Spleen (tissue), 11 donors: ENCODE results near the gene GMPS. TPM values are rescaled to one million over a fixed set of nuclear protein-coding genes. Genes with fewer than 3 reads are reported as not detected.
"Not testable (repeated sequence)": the region's sequence is repeated elsewhere in the genome, so short reads cannot be mapped to it uniquely, and the experiment has no call there.

Experiments used
- DNase-seq: peaks from one replicate; pipeline ENCODE4 v3.0.0-alpha.2; 2020
- H3K27ac ChIP-seq, 8 donors: fragments of 200-600 bp; sonication (generic) in 7 of 8; 1 replicate in 4 of 8; 2 replicates in 4 of 8; pipeline versions ENCODE4 v1.5.0 to v1.8.0; 2016 to 2021; ENCODE audit warnings: inconsistent platforms in 4 of 8, mild to moderate bottlenecking in 4 of 8, moderate library complexity in 1 of 8
- H3K27me3 ChIP-seq, 7 donors: fragments of 200-600 bp; sonication (generic) in 6 of 7; replicated peaks in 1 of 7; 1 replicate in 4 of 7; 2 replicates in 3 of 7; pipeline versions ENCODE4 v1.5.0 to v1.8.0; 2016 to 2021; ENCODE audit warnings: inconsistent platforms in 3 of 7, mild to moderate bottlenecking in 1 of 7
- H3K36me3 ChIP-seq, 6 donors: fragments of 200-600 bp; sonication (generic) in 5 of 6; 1 replicate in 4 of 6; 2 replicates in 2 of 6; pipeline versions ENCODE4 v1.5.0 to v1.8.0; 2016 to 2021; ENCODE audit warnings: inconsistent platforms in 2 of 6
- H3K4me1 ChIP-seq, 6 donors: fragments of 200-600 bp; sonication (generic) in 5 of 6; 1 replicate in 3 of 6; 2 replicates in 3 of 6; pipeline versions ENCODE4 v1.5.0 to v1.8.0; 2016 to 2021; ENCODE audit warnings: inconsistent platforms in 3 of 6
- H3K4me3 ChIP-seq, 8 donors: fragments of 200-600 bp; sonication (generic) in 7 of 8; 1 replicate in 4 of 8; 2 replicates in 4 of 8; pipeline versions ENCODE4 v1.5.0 to v1.8.0; 2016 to 2021; ENCODE audit warnings: inconsistent platforms in 4 of 8, mild to moderate bottlenecking in 4 of 8, moderate library complexity in 2 of 8
- H3K9me3 ChIP-seq, 8 donors: fragments of 200-600 bp; sonication (generic) in 7 of 8; 1 replicate in 4 of 8; 2 replicates in 4 of 8; pipeline versions ENCODE4 v1.5.0 to v1.8.0; 2016 to 2021; ENCODE audit warnings: inconsistent platforms in 4 of 8
- CTCF ChIP-seq, 11 experiments: fragments of 200-600 bp in 7 of 11; fragments of 450-650 bp in 4 of 11; sonication (generic) in 4 of 11; IDR thresholded peaks in 8 of 11; conservative IDR thresholded peaks in 3 of 11; 1 replicate in 7 of 11; 2 replicates in 4 of 11; pipeline versions ENCODE4 v1.4.0 to v1.8.0; 2016 to 2021; ENCODE audit warnings: antibody characterized with exemption in 11 of 11, inconsistent platforms in 4 of 11, mild to moderate bottlenecking in 1 of 11
- POLR2A ChIP-seq, 3 donors: fragments of 450-650 bp; IDR thresholded peaks; one replicate each; pipeline ENCODE4 v1.5.1; 2017; ENCODE audit warnings: antibody characterized with exemption in 3 of 3, mild to moderate bottlenecking in 1 of 3
- POLR2AphosphoS5 ChIP-seq, 3 donors: sonication (generic); formaldehyde crosslinking; IDR thresholded peaks; one replicate each; pipeline ENCODE4 v1.5.1; 2017; ENCODE audit warnings: antibody characterized with exemption in 3 of 3
- WGBS, 5 donors: extraction: QIAGEN DNeasy Blood & Tissue Kit in 3 of 5; methylation state at CpG; one replicate each; pipeline versions ENCODE4 v1.1.5 to v1.1.7; 2013 to 2018; 5-methylcytosine and 5-hydroxymethylcytosine counted together
- intact Hi-C: fragments of 100-400 bp; cut with DNase I; formaldehyde crosslinking; loops from one replicate; pipeline ENCODE4 v1.15.0; 2023; ENCODE audit warnings: low total_unique reads
- polyA plus RNA-seq, 3 donors: library from polyadenylated mRNA; stranded (reverse); fragments of 200-250 nt; gene quantifications; one replicate each; pipeline ENCODE4 v1.2.1, GENCODE V29; 2013
- total RNA-seq, 7 donors: library from RNA; depleted of rRNA in 3 of 7; stranded (reverse); fragments of >200 nt in 3 of 7; fragmentation: NEBNext Ultra II Directional in 4 of 7; extraction: Animal tissue kit (Norgen Biotek cat#: 25700) in 4 of 7; gene quantifications; one replicate each; pipeline versions ENCODE4 v1.1.0 to v1.2.1, GENCODE V29; 2016 to 2021
- donor health status: healthy with polysubstance abuse.
- donor health status: DM: no; HTN: no; CAD: no; lungs with moderate emphysema.
- donor health status: DM: no; HTN: no; CAD: no.
- donor health status: Bipolar disorder and iron deficiency.
- donor health status: healthy.
- donor health status: DM: no; HTN: no; CAD: no.
- donor health status: DM: yes; HTN: yes; CAD: no.

The GMPS gene
- total and polyA plus RNA-seq, 10 donors, result 10.8 to 47.4 (median 35.7) TPM

DNA sequence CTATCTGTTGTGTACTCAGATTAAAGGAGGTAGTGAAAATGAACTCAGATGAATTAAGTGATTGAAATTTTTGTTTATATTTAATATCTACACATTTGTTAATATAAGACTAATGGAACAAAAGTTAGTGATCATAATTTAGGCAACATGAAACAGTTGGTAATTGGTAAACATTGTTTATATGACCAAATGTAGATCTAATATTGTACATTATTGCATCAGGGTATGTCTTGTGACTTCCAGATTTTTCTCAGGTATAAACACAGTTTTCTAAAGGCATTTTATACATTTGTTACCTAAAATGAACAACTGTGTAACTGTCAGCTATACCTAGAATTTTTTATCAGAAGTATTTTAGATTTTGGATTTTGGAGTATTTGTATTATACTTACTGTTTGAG lies 14.8 kb downstream of the GMPS start:
- no peak overlapping the region for H3K27ac ChIP-seq
- peaks cover 0 to 52% (median 24%) of the 10 kb centered on the region in 6 donors for H3K4me1 ChIP-seq
- H3K4me3 ChIP-seq, result no peak overlapping the region
- H3K36me3 ChIP-seq, result no peaks in the 10 kb centered on the region
- no peaks in the 10 kb centered on the region for H3K9me3 ChIP-seq
- TF ChIP-seq CTCF (IDR thresholded peaks at IDR 0.05 in 8 of 11, conservative IDR thresholded peaks at IDR 0.05 in 3 of 11) (no peak), POLR2AphosphoS5 (IDR thresholded peaks at IDR 0.05) (no peak), POLR2A (IDR thresholded peaks at IDR 0.05) (no peak)
- DNase-seq, result no peak
- no peaks in the 10 kb centered on the region for H3K27me3 ChIP-seq
- intact Hi-C loops, result no loop called here

GRCh38 chr3:155886348-155886747 lies 15.9 kb downstream of the GMPS start:
- intact Hi-C loops, H3K4me3 ChIP-seq, H3K27ac ChIP-seq, H3K9me3 ChIP-seq, H3K27me3 ChIP-seq, DNase-seq, H3K36me3 ChIP-seq: not testable (repeated sequence)
- H3K4me1 ChIP-seq, result peaks cover 3 to 50% (median 33%) of the 10 kb centered on the region in 6 donors
- 92 to 96% (median 95%) methylated on average over 8 of the region's 8 CpGs for WGBS, 5 donors

DNA sequence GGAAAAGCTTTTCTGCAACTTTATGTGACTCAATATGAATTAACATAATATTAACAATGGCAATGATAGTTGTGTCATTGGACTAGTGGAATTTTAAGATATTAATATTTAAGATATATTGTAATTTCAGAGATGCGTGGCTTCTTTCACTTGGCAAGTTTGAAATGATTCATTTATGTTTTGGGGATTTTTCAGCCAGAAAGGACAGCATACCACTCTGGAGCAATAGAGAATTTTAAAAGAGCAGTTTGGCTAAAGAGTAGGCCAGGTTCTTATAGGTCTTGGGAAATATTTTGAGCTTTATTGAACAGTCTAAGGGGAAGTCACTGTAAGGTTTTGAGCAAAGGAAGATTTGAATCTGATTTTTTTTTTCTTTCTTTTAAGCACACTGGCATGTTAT lies 16.5 kb downstream of the GMPS start:
- intact Hi-C loops, result no loop called here
- TF ChIP-seq POLR2A (IDR thresholded peaks at IDR 0.05) (no peak), POLR2AphosphoS5 (IDR thresholded peaks at IDR 0.05) (no peak), CTCF (IDR thresholded peaks at IDR 0.05 in 8 of 11, conservative IDR thresholded peaks at IDR 0.05 in 3 of 11) (no peak)
- Histone ChIP-seq H3K27ac (no peak overlapping the region), H3K27me3 (no peaks in the 10 kb centered on the region), H3K4me1 (peaks cover 3 to 44% (median 29%) of the 10 kb centered on the region in 6 donors), H3K9me3 (no peaks in the 10 kb centered on the region), H3K36me3 (no peaks in the 10 kb centered on the region), H3K4me3 (no peak overlapping the region)
- WGBS, 5 donors, result 77 to 91% (median 85%) methylated on average over 1 of the region's 1 CpG
- DNase-seq, result no peak

GRCh38 chr3:155889212-155889611 lies 18.8 kb downstream of the GMPS start:
- intact Hi-C loops, result no loop called here
- H3K36me3 ChIP-seq, result peaks cover 0 to 12% (median 3%) of the 10 kb centered on the region in 6 donors
- no peak overlapping the region for H3K4me3 ChIP-seq
- TF ChIP-seq POLR2A (IDR thresholded peaks at IDR 0.05), result no peak
- TF ChIP-seq CTCF (IDR thresholded peaks at IDR 0.05 in 8 of 11, conservative IDR thresholded peaks at IDR 0.05 in 3 of 11), result no peak
- WGBS, 5 donors, result 76 to 100% (median 96%) methylated on average over 5 of the region's 5 CpGs
- H3K27me3 ChIP-seq, result no peaks in the 10 kb centered on the region
- H3K9me3 ChIP-seq, result no peaks in the 10 kb centered on the region
- no peak for DNase-seq
- no peak overlapping the region for H3K27ac ChIP-seq
- peaks cover 3 to 36% (median 22%) of the 10 kb centered on the region in 6 donors for H3K4me1 ChIP-seq

DNA sequence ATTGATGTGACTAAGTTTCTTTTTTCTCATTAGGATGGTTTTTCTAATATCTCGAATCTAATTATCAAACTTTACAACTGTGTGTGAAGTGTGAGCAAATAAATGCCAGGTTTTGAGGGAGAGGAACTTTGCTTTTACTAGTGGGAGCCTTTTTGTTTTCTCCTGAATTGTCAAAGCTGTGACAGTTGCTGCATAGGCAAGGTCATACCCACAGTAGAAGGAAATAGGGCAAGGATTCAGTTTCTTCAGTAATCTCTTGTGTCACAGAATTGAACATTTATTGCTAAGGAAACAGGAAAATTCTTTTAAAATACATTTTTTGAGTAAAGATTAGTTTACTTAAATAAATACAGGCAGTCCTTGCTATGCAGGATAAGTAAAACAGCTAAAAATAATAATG lies 19.5 kb downstream of the GMPS start:
- WGBS, 5 donors, result 53 to 82% (median 63%) methylated on average over 1 of the region's 1 CpG
- H3K27me3 ChIP-seq, result no peaks in the 10 kb centered on the region
- TF ChIP-seq CTCF (IDR thresholded peaks at IDR 0.05 in 8 of 11, conservative IDR thresholded peaks at IDR 0.05 in 3 of 11), result no peak
- TF ChIP-seq POLR2AphosphoS5 (IDR thresholded peaks at IDR 0.05), result no peak
- TF ChIP-seq POLR2A (IDR thresholded peaks at IDR 0.05), result no peak
- peaks cover 3 to 36% (median 21%) of the 10 kb centered on the region in 6 donors for H3K4me1 ChIP-seq
- peak overlapping the region in 2 of 8 donors; percentile 8 to 15 for H3K27ac ChIP-seq
- intact Hi-C loops, result no loop called here
- no peaks in the 10 kb centered on the region for H3K9me3 ChIP-seq
- peaks cover 0 to 20% (median 7%) of the 10 kb centered on the region in 6 donors for H3K36me3 ChIP-seq
- no peak for DNase-seq
- no peak overlapping the region for H3K4me3 ChIP-seq
